Fibroblast of lung (primary cell): ENCODE measurements around the gene OSM. TPM values are rescaled to one million over a fixed set of nuclear protein-coding genes. Genes with fewer than 3 reads are reported as not detected.

Experiments
- DNase-seq, 2 donors: peaks; one replicate each; pipeline versions ENCODE4 v3.0.0 to v3.0.0-alpha.2; 2010; ENCODE audit warnings: low read depth in 2 of 2
- H2AFZ ChIP-seq: 2 replicates; pipeline ENCODE4 v1.5.1; 2012; ENCODE audit warnings: low read length, control low read depth, inconsistent platforms
- H3K27ac ChIP-seq: 2 replicates; pipeline ENCODE4 v1.5.1; 2011; ENCODE audit warnings: low read length, control low read depth; ENCODE audit not compliant: insufficient read depth
- H3K27me3 ChIP-seq: 2 replicates; pipeline ENCODE4 v1.5.1; 2011; ENCODE audit warnings: mild to moderate bottlenecking, low read length; ENCODE audit not compliant: control insufficient read depth, insufficient read depth
- H3K36me3 ChIP-seq: 2 replicates; pipeline ENCODE4 v1.5.1; 2011; ENCODE audit warnings: low read length; ENCODE audit not compliant: control insufficient read depth, insufficient read depth
- H3K4me1 ChIP-seq: 2 replicates; pipeline ENCODE4 v1.5.1; 2011; ENCODE audit warnings: low read length; ENCODE audit not compliant: control insufficient read depth, insufficient read depth; ENCODE audit errors: extremely low read depth
- H3K4me2 ChIP-seq: 2 replicates; pipeline ENCODE4 v1.5.1; 2011; ENCODE audit warnings: low read length, control low read depth; ENCODE audit not compliant: insufficient read depth; ENCODE audit errors: extremely low read depth
- H3K4me3 ChIP-seq, 4 experiments: fragments of 200-600 bp in 1 of 4; sonication (generic) in 1 of 4; replicated peaks in 1 of 4; 2 replicates each; pipeline ENCODE4 v1.5.1; 2011 to 2016; ENCODE audit warnings: low read length in 4 of 4, low read depth in 3 of 4, mild to moderate bottlenecking in 3 of 4, control low read depth in 2 of 4, inconsistent platforms in 1 of 4, mixed read lengths in 1 of 4; ENCODE audit not compliant: insufficient read depth in 1 of 4; ENCODE audit errors: control extremely low read depth in 1 of 4
- H3K79me2 ChIP-seq: 2 replicates; pipeline ENCODE4 v1.5.1; 2012; ENCODE audit warnings: mild to moderate bottlenecking, low read length, inconsistent platforms; ENCODE audit not compliant: control insufficient read depth, insufficient read depth
- H3K9ac ChIP-seq: 2 replicates; pipeline ENCODE4 v1.5.1; 2011; ENCODE audit warnings: mild to moderate bottlenecking, low read length, control low read depth; ENCODE audit not compliant: insufficient read depth
- H3K9me3 ChIP-seq: 2 replicates; pipeline ENCODE4 v1.5.1; 2012; ENCODE audit warnings: low read depth, low read length; ENCODE audit not compliant: control insufficient read depth, insufficient read depth
- H4K20me1 ChIP-seq: 2 replicates; pipeline ENCODE4 v1.5.1; 2011; ENCODE audit warnings: low read length; ENCODE audit not compliant: control insufficient read depth, insufficient read depth; ENCODE audit errors: extremely low read depth
- EZH2 ChIP-seq: IDR thresholded peaks from 2 replicates; pipeline ENCODE4 v1.5.1; 2012; ENCODE audit warnings: low read length, control low read depth, mild to moderate bottlenecking; ENCODE audit errors: missing control alignments
- polyA plus RNA-seq, 2 donors: library from polyadenylated mRNA; depleted of rRNA in 1 of 2; stranded (reverse) in 1 of 2; unstranded in 1 of 2; fragments of >200 nt; gene quantifications; 2 replicates each; pipeline ENCODE4 v1.2.1, GENCODE V29; 2011 to 2012; ENCODE audit warnings: missing spikeins in 1 of 2
- total RNA-seq: library from RNA; depleted of rRNA; stranded (reverse); fragments of >200 nt; gene quantifications from 2 replicates; pipeline ENCODE4 v1.2.1, GENCODE V29; 2014
- TF ChIP-seq, protein P1 (sequence below), 2 donors: IDR thresholded peaks in 1 of 2; conservative IDR thresholded peaks in 1 of 2; 1 replicate in 1 of 2; 2 replicates in 1 of 2; pipeline ENCODE4 v1.5.1; 2011 to 2012; ENCODE audit warnings: low read length in 2 of 2, control low read depth in 1 of 2, inconsistent platforms in 1 of 2, low read depth in 1 of 2, mild to moderate bottlenecking in 1 of 2

OSM gene
- total and polyA plus RNA-seq, 2 donors (not counting 1 experiment from before 2014, with no cell fraction given), result not detected

DNA sequence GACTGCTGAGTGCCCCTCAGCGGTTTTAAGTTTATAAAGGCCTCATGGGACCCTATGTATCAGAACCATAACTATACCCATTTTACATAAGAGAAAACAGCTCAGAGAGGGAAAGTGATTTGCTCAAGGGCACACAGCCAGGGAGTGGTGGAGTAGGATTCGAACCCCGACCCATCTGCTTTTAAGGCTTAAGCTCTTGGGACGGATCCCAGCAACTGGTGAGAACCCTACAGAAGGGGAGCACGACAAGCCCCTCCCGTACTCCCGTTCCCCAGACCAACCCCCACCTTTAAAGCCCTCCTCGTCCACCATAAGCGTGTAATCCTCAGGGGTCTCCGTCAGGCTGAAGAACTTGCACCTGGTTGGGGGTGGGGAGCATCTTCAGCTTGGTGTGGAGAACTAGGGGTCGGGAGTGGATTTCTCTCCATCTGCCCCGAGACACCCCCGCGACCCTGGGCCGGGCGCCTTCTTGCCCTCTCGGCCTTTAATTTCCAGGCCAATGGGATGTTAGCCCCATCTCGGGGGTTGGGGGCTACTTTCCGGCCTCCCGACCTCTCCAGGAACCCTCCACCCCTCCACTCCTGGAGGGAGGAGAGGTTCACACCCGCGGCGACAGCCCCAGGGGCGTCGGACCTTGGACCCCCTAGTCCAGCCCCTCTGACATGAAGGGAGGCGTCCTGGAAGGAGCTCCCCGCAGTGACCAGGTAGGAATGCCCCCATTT lies 21.9 kb upstream of the OSM start:
- H3K4me3 ChIP-seq, result peak overlapping the region; percentile 62 to 82 (median 70)
- H3K36me3 ChIP-seq, result peaks cover 4% of the 10 kb centered on the region
- peak overlapping the region; percentile 65 for H3K9ac ChIP-seq
- DNase-seq, result no peak
- peak overlapping the region; percentile 89 for H3K4me2 ChIP-seq
- H3K27ac ChIP-seq, result peak overlapping the region; percentile 46
- H3K4me1 ChIP-seq, result peaks cover 15% of the 10 kb centered on the region
- no peaks in the 10 kb centered on the region for H3K27me3 ChIP-seq
- no peaks in the 10 kb centered on the region for H3K79me2 ChIP-seq
- no peak overlapping the region for H2AFZ ChIP-seq
- no peaks in the 10 kb centered on the region for H3K9me3 ChIP-seq
- no peaks in the 10 kb centered on the region for H4K20me1 ChIP-seq
- TF ChIP-seq EZH2, result no peak
- TF ChIP-seq, protein P1, sequence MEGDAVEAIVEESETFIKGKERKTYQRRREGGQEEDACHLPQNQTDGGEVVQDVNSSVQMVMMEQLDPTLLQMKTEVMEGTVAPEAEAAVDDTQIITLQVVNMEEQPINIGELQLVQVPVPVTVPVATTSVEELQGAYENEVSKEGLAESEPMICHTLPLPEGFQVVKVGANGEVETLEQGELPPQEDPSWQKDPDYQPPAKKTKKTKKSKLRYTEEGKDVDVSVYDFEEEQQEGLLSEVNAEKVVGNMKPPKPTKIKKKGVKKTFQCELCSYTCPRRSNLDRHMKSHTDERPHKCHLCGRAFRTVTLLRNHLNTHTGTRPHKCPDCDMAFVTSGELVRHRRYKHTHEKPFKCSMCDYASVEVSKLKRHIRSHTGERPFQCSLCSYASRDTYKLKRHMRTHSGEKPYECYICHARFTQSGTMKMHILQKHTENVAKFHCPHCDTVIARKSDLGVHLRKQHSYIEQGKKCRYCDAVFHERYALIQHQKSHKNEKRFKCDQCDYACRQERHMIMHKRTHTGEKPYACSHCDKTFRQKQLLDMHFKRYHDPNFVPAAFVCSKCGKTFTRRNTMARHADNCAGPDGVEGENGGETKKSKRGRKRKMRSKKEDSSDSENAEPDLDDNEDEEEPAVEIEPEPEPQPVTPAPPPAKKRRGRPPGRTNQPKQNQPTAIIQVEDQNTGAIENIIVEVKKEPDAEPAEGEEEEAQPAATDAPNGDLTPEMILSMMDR (conservative IDR thresholded peaks at IDR 0.05 in 1 of 2, IDR thresholded peaks at IDR 0.05 in 1 of 2; ENCODE audit: low read depth in 1 of 2, low read length in 2 of 2), result no peak

DNA sequence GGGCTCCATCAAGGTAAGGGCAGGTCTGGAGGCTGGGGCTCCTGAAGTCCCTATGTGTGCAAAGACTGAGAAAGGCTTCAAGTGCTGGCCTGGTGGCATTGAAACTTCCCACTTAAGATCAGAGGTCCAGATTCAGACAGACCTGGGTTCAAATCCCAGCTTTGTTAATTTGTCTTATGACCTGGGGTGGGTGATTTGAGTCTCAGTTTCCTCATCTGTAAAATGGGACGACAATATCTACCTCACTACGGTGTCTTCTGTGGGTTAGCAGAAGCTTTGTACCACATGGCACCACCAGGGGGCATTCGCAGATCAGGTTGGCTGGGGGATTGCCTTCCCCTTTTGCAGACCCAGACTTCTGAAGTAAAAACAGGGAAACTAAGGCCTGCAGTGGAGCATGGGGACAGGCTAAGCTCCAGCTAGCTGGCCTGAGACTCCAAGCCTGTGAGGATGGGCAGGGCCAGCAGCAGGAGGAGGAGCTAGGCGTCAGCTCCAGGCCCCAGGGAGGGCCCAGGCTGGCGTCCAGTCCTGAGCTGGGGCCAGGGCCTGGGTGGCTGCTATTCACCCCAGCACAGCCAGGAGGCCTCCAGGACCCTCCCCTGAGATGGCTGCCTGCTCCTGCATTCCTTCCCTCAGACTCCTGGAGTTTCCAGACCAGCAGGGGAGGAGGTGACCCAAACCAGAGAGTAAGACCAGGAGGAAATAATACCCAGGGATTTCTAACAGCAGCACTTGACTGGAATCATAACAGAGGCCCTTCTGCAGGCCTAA lies 21.2 kb upstream of the OSM start:
- Histone ChIP-seq H2AFZ (no peak overlapping the region), H3K27me3 (no peaks in the 10 kb centered on the region), H3K4me3 (peak overlapping the region in 2 of 4 experiments; percentile 76 to 82), H3K27ac (no peak overlapping the region), H3K4me2 (no peak overlapping the region), H3K79me2 (no peaks in the 10 kb centered on the region), H4K20me1 (no peaks in the 10 kb centered on the region), H3K9me3 (no peaks in the 10 kb centered on the region), H3K36me3 (peaks cover 2% of the 10 kb centered on the region), H3K9ac (no peak overlapping the region), H3K4me1 (peaks cover 15% of the 10 kb centered on the region)
- TF ChIP-seq, protein P1 (conservative IDR thresholded peaks at IDR 0.05 in 1 of 2, IDR thresholded peaks at IDR 0.05 in 1 of 2; ENCODE audit: low read depth in 1 of 2, low read length in 2 of 2), result peak; percentile 53 to 54
- TF ChIP-seq EZH2, result no peak
- DNase-seq, result peak; percentile 90

DNA sequence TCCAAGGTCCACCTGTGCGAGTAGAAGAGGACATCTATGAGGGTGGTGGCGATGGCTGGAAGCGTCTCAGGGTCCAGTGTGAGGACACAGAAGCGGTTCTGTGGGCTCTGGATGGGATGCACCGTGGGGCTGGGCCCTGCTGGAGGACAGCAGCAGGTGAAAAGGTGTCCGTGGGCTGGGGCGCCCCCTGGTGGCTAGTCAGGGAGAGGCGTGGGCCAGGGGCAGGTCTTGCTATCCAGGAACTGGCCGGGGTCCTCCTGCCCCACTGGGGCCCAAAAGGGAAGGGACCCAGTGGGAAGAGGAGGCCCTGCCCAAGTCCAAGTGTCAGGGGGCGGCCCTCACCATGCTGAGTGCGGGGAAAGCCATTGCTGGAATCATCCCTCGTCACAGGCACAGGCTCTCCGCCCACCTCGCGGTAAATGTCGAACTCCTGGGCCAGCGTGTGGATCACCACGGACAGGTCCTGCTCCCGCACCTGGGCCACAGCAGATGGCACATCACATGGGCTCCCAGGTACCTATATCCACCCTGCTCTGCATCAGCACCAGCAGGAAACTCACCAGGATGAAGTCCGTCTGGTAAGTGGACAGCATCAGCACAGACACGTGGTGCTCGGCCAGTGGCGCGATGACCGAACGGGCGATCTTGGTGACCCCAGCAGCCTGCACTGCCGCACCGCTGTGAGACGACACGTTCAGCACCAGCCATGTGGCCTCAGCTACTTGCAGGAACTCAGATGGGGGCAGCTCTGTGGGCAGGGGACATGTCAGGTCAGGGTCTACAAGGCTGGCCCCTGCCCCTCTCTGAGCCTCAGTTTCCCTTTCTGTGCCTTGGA lies 20.4 kb upstream of the OSM start:
- H3K9ac ChIP-seq, result no peak overlapping the region
- peak; percentile 29 to 38 for DNase-seq
- H3K27me3 ChIP-seq, result no peaks in the 10 kb centered on the region
- no peak overlapping the region for H3K4me3 ChIP-seq
- no peak overlapping the region for H2AFZ ChIP-seq
- H3K27ac ChIP-seq, result no peak overlapping the region
- no peaks in the 10 kb centered on the region for H3K9me3 ChIP-seq
- H3K4me1 ChIP-seq, result peaks cover 15% of the 10 kb centered on the region
- no peaks in the 10 kb centered on the region for H3K79me2 ChIP-seq
- H3K4me2 ChIP-seq, result no peak overlapping the region
- H3K36me3 ChIP-seq, result no peaks in the 10 kb centered on the region
- no peaks in the 10 kb centered on the region for H4K20me1 ChIP-seq
- TF ChIP-seq EZH2, result no peak
- TF ChIP-seq, protein P1 (conservative IDR thresholded peaks at IDR 0.05 in 1 of 2, IDR thresholded peaks at IDR 0.05 in 1 of 2; ENCODE audit: low read depth in 1 of 2, low read length in 2 of 2), result peak; percentile 62 to 73
